Hepatocyte (in vitro differentiated cells): ENCODE results near the gene PLEKHA7. TPM values are rescaled to one million over a fixed set of nuclear protein-coding genes. Genes with fewer than 3 reads are reported as not detected.

Experiments
- DNase-seq: peaks from one replicate; pipeline ENCODE4 v3.0.0-alpha.2; 2016; ENCODE audit warnings: low spot score
- H2AFZ ChIP-seq: fragments of 200-600 bp; sonication (generic); 2 replicates; pipeline ENCODE4 v1.6.0; 2016; ENCODE audit warnings: antibody characterized with exemption, mild to moderate bottlenecking
- H3K27ac ChIP-seq: fragments of 200-600 bp; sonication (generic); 2 replicates; pipeline ENCODE4 v1.5.1; 2016; ENCODE audit warnings: mild to moderate bottlenecking
- H3K27me3 ChIP-seq: fragments of 200-600 bp; sonication (generic); 2 replicates; pipeline ENCODE4 v1.6.1; 2016
- H3K36me3 ChIP-seq: fragments of 200-600 bp; sonication (generic); replicated peaks from 2 replicates; pipeline ENCODE4 v1.5.1; 2016; ENCODE audit warnings: low read depth; ENCODE audit not compliant: insufficient read depth
- H3K4me1 ChIP-seq: fragments of 200-600 bp; sonication (generic); 2 replicates; pipeline ENCODE4 v1.5.1; 2016; ENCODE audit warnings: mild to moderate bottlenecking, moderate library complexity; ENCODE audit not compliant: insufficient read depth
- H3K4me2 ChIP-seq: fragments of 200-600 bp; sonication (generic); 2 replicates; pipeline ENCODE4 v1.6.0; 2016
- H3K4me3 ChIP-seq: fragments of 200-600 bp; sonication (generic); 2 replicates; pipeline ENCODE4 v1.5.1; 2016; ENCODE audit warnings: mild to moderate bottlenecking
- H3K79me2 ChIP-seq: fragments of 200-600 bp; sonication (generic); 2 replicates; pipeline ENCODE4 v1.6.0; 2017; ENCODE audit warnings: mild to moderate bottlenecking
- H3K9me2 ChIP-seq: fragments of 200-600 bp; sonication (generic); replicated peaks from 2 replicates; pipeline ENCODE4 v1.6.0; 2017; ENCODE audit warnings: mild to moderate bottlenecking; ENCODE audit not compliant: insufficient read depth
- H3K9me3 ChIP-seq: fragments of 200-600 bp; sonication (generic); 2 replicates; pipeline ENCODE4 v1.5.1; 2016; ENCODE audit warnings: low read depth, mild to moderate bottlenecking
- H4K20me1 ChIP-seq: fragments of 200-600 bp; sonication (generic); 2 replicates; pipeline ENCODE4 v1.6.0; 2016; ENCODE audit warnings: mild to moderate bottlenecking; ENCODE audit not compliant: insufficient read depth, poor library complexity, severe bottlenecking
- EZH2 ChIP-seq: fragments of 200-600 bp; sonication (generic); IDR thresholded peaks from 2 replicates; pipeline ENCODE4 v1.6.1; 2016; ENCODE audit warnings: antibody characterized with exemption, mild to moderate bottlenecking, borderline replicate concordance
- EZH2phosphoT487 ChIP-seq: fragments of 200-600 bp; sonication (generic); IDR thresholded peaks from one replicate; pipeline ENCODE4 v1.6.1; 2018; ENCODE audit warnings: antibody characterized with exemption, mild to moderate bottlenecking, low read depth, moderate library complexity; ENCODE audit not compliant: unreplicated experiment, severe bottlenecking
- WGBS: methylation state at CpG from one replicate; pipeline ENCODE4 v1.1.6; 2016; ENCODE audit warnings: low lambda C conversion rate; ENCODE audit errors: missing lambda C conversion rate; 5-methylcytosine and 5-hydroxymethylcytosine counted together
- polyA plus RNA-seq: library from polyadenylated mRNA; unstranded; fragments of >200 nt; fragmentation: Nextera tagmentation; extraction: Ambion mirVana; gene quantifications from 2 replicates; pipeline ENCODE4 v1.2.1, GENCODE V29; 2016
- total RNA-seq: library from RNA; depleted of rRNA; stranded (reverse); fragments of >200 nt; gene quantifications from 2 replicates; pipeline ENCODE4 v1.2.3, GENCODE V29; 2014
- TF ChIP-seq, protein P1 (sequence below): fragments of 200-600 bp; sonication (generic); IDR thresholded peaks from 2 replicates; pipeline ENCODE4 v1.5.1; 2016; ENCODE audit warnings: antibody characterized with exemption, mild to moderate bottlenecking; ENCODE audit not compliant: poor library complexity

The PLEKHA7 gene
- total and polyA plus RNA-seq, 2 experiments from 2014 or later, result 16.7 to 35.6 TPM

- 84% methylated on average over 2 of the region's 2 CpGs for WGBS
- peaks cover 56% of the 10 kb centered on the region for H3K79me2 ChIP-seq
- TF ChIP-seq EZH2phosphoT487, result no peak
- TF ChIP-seq, protein P1, sequence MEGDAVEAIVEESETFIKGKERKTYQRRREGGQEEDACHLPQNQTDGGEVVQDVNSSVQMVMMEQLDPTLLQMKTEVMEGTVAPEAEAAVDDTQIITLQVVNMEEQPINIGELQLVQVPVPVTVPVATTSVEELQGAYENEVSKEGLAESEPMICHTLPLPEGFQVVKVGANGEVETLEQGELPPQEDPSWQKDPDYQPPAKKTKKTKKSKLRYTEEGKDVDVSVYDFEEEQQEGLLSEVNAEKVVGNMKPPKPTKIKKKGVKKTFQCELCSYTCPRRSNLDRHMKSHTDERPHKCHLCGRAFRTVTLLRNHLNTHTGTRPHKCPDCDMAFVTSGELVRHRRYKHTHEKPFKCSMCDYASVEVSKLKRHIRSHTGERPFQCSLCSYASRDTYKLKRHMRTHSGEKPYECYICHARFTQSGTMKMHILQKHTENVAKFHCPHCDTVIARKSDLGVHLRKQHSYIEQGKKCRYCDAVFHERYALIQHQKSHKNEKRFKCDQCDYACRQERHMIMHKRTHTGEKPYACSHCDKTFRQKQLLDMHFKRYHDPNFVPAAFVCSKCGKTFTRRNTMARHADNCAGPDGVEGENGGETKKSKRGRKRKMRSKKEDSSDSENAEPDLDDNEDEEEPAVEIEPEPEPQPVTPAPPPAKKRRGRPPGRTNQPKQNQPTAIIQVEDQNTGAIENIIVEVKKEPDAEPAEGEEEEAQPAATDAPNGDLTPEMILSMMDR, result no peak
- TF ChIP-seq EZH2, result no peak
Observed at GRCh38 chr11:16989554-16989953, 24.7 kb downstream of the PLEKHA7 start.

DNA sequence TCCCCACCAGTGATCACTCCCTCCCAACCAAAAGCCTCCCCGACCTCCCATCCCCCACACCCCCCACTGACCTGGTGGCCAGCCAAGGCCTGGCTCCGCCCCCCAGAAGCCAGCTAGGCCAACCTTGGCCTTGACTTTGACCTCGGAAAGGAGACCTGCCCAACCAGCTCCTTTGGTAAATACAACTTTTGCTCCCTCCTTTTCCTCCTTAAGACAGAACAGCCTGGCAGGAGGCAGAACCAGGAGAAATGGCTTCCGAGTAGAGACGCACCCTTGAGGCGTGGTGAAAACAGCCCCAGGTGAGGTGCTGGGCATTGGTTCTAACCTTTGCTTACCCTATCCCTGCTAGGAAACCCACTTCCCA lies 27.0 kb downstream of the PLEKHA7 start:
- Histone ChIP-seq H3K9me3 (no peaks in the 10 kb centered on the region), H4K20me1 (no peaks in the 10 kb centered on the region), H3K79me2 (peaks cover 59% of the 10 kb centered on the region), H3K4me2 (peak overlapping the region; percentile 50), H3K27me3 (no peaks in the 10 kb centered on the region), H3K4me3 (no peak overlapping the region), H3K4me1 (peaks cover 38% of the 10 kb centered on the region), H3K27ac (peak overlapping the region; percentile 86), H2AFZ (no peak overlapping the region), H3K9me2 (no peaks in the 10 kb centered on the region), H3K36me3 (no peaks in the 10 kb centered on the region)
- TF ChIP-seq EZH2phosphoT487, result no peak
- TF ChIP-seq EZH2, result no peak
- TF ChIP-seq, protein P1, result no peak
- peak; percentile 68 for DNase-seq
- WGBS, result 56% methylated on average over 5 of the region's 6 CpGs

More at GRCh38 chr11:16989554-16989953, 24.7 kb downstream of the PLEKHA7 start:
- peaks cover 48% of the 10 kb centered on the region for H3K4me1 ChIP-seq
- H3K4me3 ChIP-seq, result no peak overlapping the region
- H3K27ac ChIP-seq, result no peak overlapping the region
- no peak overlapping the region for H2AFZ ChIP-seq
- H3K4me2 ChIP-seq, result no peak overlapping the region
- no peaks in the 10 kb centered on the region for H4K20me1 ChIP-seq
- no peaks in the 10 kb centered on the region for H3K36me3 ChIP-seq
- H3K9me3 ChIP-seq, result no peaks in the 10 kb centered on the region
- no peak for DNase-seq
- H3K9me2 ChIP-seq, result no peaks in the 10 kb centered on the region
- H3K27me3 ChIP-seq, result no peaks in the 10 kb centered on the region

DNA sequence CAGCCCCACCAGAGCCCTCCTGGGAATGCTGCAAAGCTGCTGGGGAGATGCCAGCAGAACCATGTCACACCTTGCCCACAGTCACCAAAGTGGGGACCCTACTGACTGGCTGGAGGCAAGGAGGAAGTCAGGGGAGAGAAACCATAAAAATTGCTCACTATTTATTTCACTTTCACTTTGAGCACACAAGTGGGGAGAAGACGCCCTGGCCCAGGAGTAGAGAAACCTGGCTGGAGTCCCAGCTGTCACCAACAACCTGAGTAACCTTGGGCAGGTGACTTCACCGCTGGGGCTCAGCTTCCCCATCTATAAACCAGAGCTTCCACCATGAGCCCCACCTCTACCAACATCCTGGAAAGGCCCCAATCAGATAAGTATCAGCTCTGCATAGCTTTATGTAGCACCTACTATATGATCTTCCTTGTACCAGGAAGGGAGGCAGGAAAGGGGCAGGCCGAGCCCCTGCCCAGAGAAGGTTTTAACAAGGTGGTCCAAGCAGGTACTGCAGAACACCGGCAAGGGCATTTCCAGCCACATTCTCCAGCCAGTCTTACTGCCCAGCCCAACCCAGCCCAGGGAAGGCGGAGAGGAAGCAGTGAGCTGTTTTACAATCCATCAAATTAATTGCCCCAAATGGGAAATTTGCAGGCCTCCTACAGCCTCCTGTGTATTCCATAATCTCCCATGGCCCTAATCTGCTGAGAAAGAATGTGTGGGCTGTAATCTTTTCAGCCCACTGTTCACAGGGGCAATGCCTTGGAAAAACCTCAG lies 27.6 kb downstream of the PLEKHA7 start:
- Histone ChIP-seq H4K20me1 (no peaks in the 10 kb centered on the region), H3K36me3 (no peaks in the 10 kb centered on the region), H3K4me3 (no peak overlapping the region), H3K79me2 (peaks cover 54% of the 10 kb centered on the region), H3K9me3 (no peaks in the 10 kb centered on the region), H3K27ac (peak overlapping the region; percentile 86), H3K27me3 (no peaks in the 10 kb centered on the region), H2AFZ (no peak overlapping the region), H3K9me2 (no peaks in the 10 kb centered on the region), H3K4me2 (peak overlapping the region; percentile 50), H3K4me1 (peaks cover 43% of the 10 kb centered on the region)
- peak; percentile 81 for DNase-seq
- TF ChIP-seq, protein P1, result no peak
- no peak for TF ChIP-seq EZH2phosphoT487
- no peak for TF ChIP-seq EZH2
- 50% methylated on average over 5 of the region's 5 CpGs for WGBS
